H9 (cell line): Measurements from ENCODE around the gene FNDC4. TPM values are rescaled to one million over a fixed set of nuclear protein-coding genes. Genes with fewer than 3 reads are reported as not detected.

ENCODE experiments used
- DNase-seq: peaks from one replicate; pipeline ENCODE4 v3.0.0-alpha.2; 2017
- H2AFZ ChIP-seq: one replicate; pipeline ENCODE4 v1.6.1; 2013; ENCODE audit warnings: mild to moderate bottlenecking, low read length, control low read depth, moderate library complexity
- H2AK5ac ChIP-seq: 2 replicates; pipeline ENCODE4 v1.6.1; 2013; ENCODE audit warnings: low read length, control low read depth, mixed read lengths; ENCODE audit not compliant: insufficient read length
- H2BK120ac ChIP-seq: one replicate; pipeline ENCODE4 v1.6.1; 2013; ENCODE audit warnings: low read depth, mild to moderate bottlenecking, low read length, control low read depth, inconsistent platforms; ENCODE audit not compliant: poor library complexity, severe bottlenecking
- H2BK12ac ChIP-seq: 2 replicates; pipeline ENCODE4 v1.6.1; 2013; ENCODE audit warnings: low read length, control low read depth, mixed read lengths, low read depth; ENCODE audit not compliant: insufficient read length
- H2BK15ac ChIP-seq: 2 replicates; pipeline ENCODE4 v1.6.1; 2013; ENCODE audit warnings: low read depth, low read length, control low read depth
- H2BK20ac ChIP-seq: one replicate; pipeline ENCODE4 v1.6.1; 2013; ENCODE audit warnings: low read depth, mild to moderate bottlenecking, low read length, control low read depth, inconsistent platforms; ENCODE audit not compliant: poor library complexity, severe bottlenecking
- H2BK5ac ChIP-seq: 2 replicates; pipeline ENCODE4 v1.6.1; 2013; ENCODE audit warnings: low read length, control low read depth, mixed read lengths; ENCODE audit not compliant: insufficient read length
- H3K14ac ChIP-seq: 2 replicates; pipeline ENCODE4 v1.6.1; 2013; ENCODE audit warnings: low read length, control low read depth; ENCODE audit not compliant: insufficient read depth
- H3K18ac ChIP-seq: 2 replicates; pipeline ENCODE4 v1.6.1; 2013; ENCODE audit warnings: low read depth, mild to moderate bottlenecking, mixed read lengths, low read length, control low read depth; ENCODE audit not compliant: insufficient read length
- H3K23ac ChIP-seq: 2 replicates; pipeline ENCODE4 v1.6.1; 2013; ENCODE audit warnings: low read length, control low read depth, mixed read lengths, low read depth; ENCODE audit not compliant: insufficient read length
- H3K23me2 ChIP-seq: 2 replicates; pipeline ENCODE4 v1.6.1; 2013; ENCODE audit warnings: low read depth, mild to moderate bottlenecking, mixed read lengths, low read length, control low read depth; ENCODE audit not compliant: insufficient read length, poor library complexity, severe bottlenecking
- H3K27ac ChIP-seq: 2 replicates; pipeline ENCODE4 v1.5.1; 2013; ENCODE audit warnings: low read length, control low read depth, mixed read lengths, low read depth; ENCODE audit not compliant: insufficient read length
- H3K27me3 ChIP-seq: 2 replicates; pipeline ENCODE4 v1.6.1; 2013; ENCODE audit warnings: low read length, control low read depth, inconsistent platforms; ENCODE audit not compliant: insufficient read depth
- H3K4ac ChIP-seq: 2 replicates; pipeline ENCODE4 v1.6.1; 2013; ENCODE audit warnings: low read depth, mild to moderate bottlenecking, control low read depth, inconsistent platforms, low read length, moderate library complexity
- H3K4me1 ChIP-seq: 2 replicates; pipeline ENCODE4 v1.6.1; 2013; ENCODE audit warnings: low read length, control low read depth, inconsistent platforms; ENCODE audit not compliant: insufficient read depth
- H3K4me2 ChIP-seq: 2 replicates; pipeline ENCODE4 v1.6.1; 2013; ENCODE audit warnings: low read length, control low read depth, mixed read lengths; ENCODE audit not compliant: insufficient read length, insufficient read depth
- H3K56ac ChIP-seq: 2 replicates; pipeline ENCODE4 v1.6.1; 2013; ENCODE audit warnings: low read depth, mild to moderate bottlenecking, mixed read lengths, low read length, control low read depth; ENCODE audit not compliant: insufficient read length
- H3K79me1 ChIP-seq: 2 replicates; pipeline ENCODE4 v1.6.1; 2013; ENCODE audit warnings: low read depth, mild to moderate bottlenecking, moderate library complexity, low read length, control low read depth, inconsistent platforms; ENCODE audit not compliant: insufficient read depth, poor library complexity, severe bottlenecking
- H3K79me2 ChIP-seq: 2 replicates; pipeline ENCODE4 v1.6.1; 2013; ENCODE audit warnings: low read length, control low read depth, inconsistent platforms; ENCODE audit not compliant: insufficient read depth
- H3K9ac ChIP-seq: 2 replicates; pipeline ENCODE4 v1.6.1; 2013; ENCODE audit warnings: low read length, control low read depth, mixed read lengths; ENCODE audit not compliant: insufficient read length; ENCODE audit errors: extremely low read depth
- H3K9me3 ChIP-seq: one replicate; pipeline ENCODE4 v1.6.1; 2013; ENCODE audit warnings: low read depth, low read length, inconsistent platforms; ENCODE audit not compliant: control insufficient read depth
- H3T11ph ChIP-seq: one replicate; pipeline ENCODE4 v1.6.1; 2013; ENCODE audit warnings: mild to moderate bottlenecking, low read length, control low read depth, inconsistent platforms
- H4K20me1 ChIP-seq: one replicate; pipeline ENCODE4 v1.6.1; 2013; ENCODE audit not compliant: control insufficient read depth, insufficient read length, insufficient read depth
- H4K5ac ChIP-seq: 2 replicates; pipeline ENCODE4 v1.6.1; 2013; ENCODE audit warnings: low read depth, mild to moderate bottlenecking, mixed read lengths, low read length, control low read depth; ENCODE audit not compliant: insufficient read length
- H4K8ac ChIP-seq: replicated peaks from 2 replicates; pipeline ENCODE4 v1.6.1; 2013; ENCODE audit warnings: low read length, control low read depth, mixed read lengths, low read depth; ENCODE audit not compliant: insufficient read length
- H4K91ac ChIP-seq: 2 replicates; pipeline ENCODE4 v1.6.1; 2013; ENCODE audit warnings: low read depth, mild to moderate bottlenecking, moderate library complexity, mixed read lengths, low read length, control low read depth; ENCODE audit not compliant: insufficient read length
- H3K27ac Mint-ChIP-seq, 3 experiments: 2 replicates in 2 of 3; 3 replicates in 1 of 3; pipeline ENCODE4 v1.8.0; 2020 to 2021; ENCODE audit warnings: mixed read lengths in 3 of 3, mild to moderate bottlenecking in 1 of 3, moderate library complexity in 1 of 3
- H3K27me3 Mint-ChIP-seq: 2 replicates; pipeline ENCODE4 v1.8.0; 2021; ENCODE audit warnings: low read depth, mild to moderate bottlenecking, moderate library complexity, mixed read lengths
- H3K36me3 Mint-ChIP-seq, 3 experiments: 2 replicates in 2 of 3; 3 replicates in 1 of 3; pipeline ENCODE4 v1.8.0; 2020 to 2021; ENCODE audit warnings: low read depth in 3 of 3, mixed read lengths in 3 of 3; ENCODE audit not compliant: insufficient read depth in 1 of 3
- H3K4me1 Mint-ChIP-seq, 2 experiments: 2 replicates each; pipeline ENCODE4 v1.8.0; 2020; ENCODE audit warnings: mixed read lengths in 2 of 2
- H3K4me3 Mint-ChIP-seq, 2 experiments: 2 replicates in 1 of 2; 3 replicates in 1 of 2; pipeline ENCODE4 v1.8.0; 2020 to 2021; ENCODE audit warnings: mild to moderate bottlenecking in 2 of 2, mixed read lengths in 2 of 2, moderate library complexity in 1 of 2
- H3K9me3 Mint-ChIP-seq, 2 experiments: 2 replicates in 1 of 2; 3 replicates in 1 of 2; pipeline ENCODE4 v1.8.0; 2020; ENCODE audit warnings: mild to moderate bottlenecking in 2 of 2, mixed read lengths in 2 of 2, moderate library complexity in 1 of 2
- WGBS: extraction: QIAGEN DNeasy Blood & Tissue Kit; methylation state at CpG from one replicate; pipeline ENCODE4 v1.1.7; 2013; ENCODE audit warnings: missing lambda C conversion rate, low lambda C conversion rate, mixed read lengths; ENCODE audit not compliant: insufficient read length; ENCODE audit errors: extremely low coverage; 5-methylcytosine and 5-hydroxymethylcytosine counted together
- total RNA-seq: library from RNA; stranded (reverse); gene quantifications from 2 replicates; pipeline ENCODE4 v1.2.1, GENCODE V29; 2021
- TF ChIP-seq, protein P1 (sequence below): fragments of 200-600 bp; sonication (generic); conservative IDR thresholded peaks from 3 replicates; pipeline ENCODE4 v1.8.0; 2021; ENCODE audit warnings: antibody characterized with exemption, mild to moderate bottlenecking

FNDC4 gene
- total RNA-seq, 1 experiment from 2014 or later: 21.5 TPM

GRCh38 chr2:27498975-27499374 is 4.0 kb upstream of the FNDC4 start:
- H2BK5ac ChIP-seq: no peak overlapping the region
- no peak overlapping the region for H3T11ph ChIP-seq
- H3K79me1 ChIP-seq: no peaks in the 10 kb centered on the region
- no peak overlapping the region for H4K5ac ChIP-seq
- no CpG with 5 or more reads among the region's 3 CpGs for WGBS
- no peak overlapping the region for H4K8ac ChIP-seq
- H3K4ac ChIP-seq: no peak overlapping the region
- no peak overlapping the region for H3K18ac ChIP-seq
- no peaks in the 10 kb centered on the region for H3K9me3 Mint-ChIP-seq
- no peak overlapping the region for H4K91ac ChIP-seq
- no peak overlapping the region for H2BK120ac ChIP-seq
- H3K79me2 ChIP-seq: no peaks in the 10 kb centered on the region
- H3K4me3 Mint-ChIP-seq: no peak overlapping the region
- no peaks in the 10 kb centered on the region; a peak in 1 of 7 replicates for H3K36me3 Mint-ChIP-seq
- H3K4me2 ChIP-seq: no peak overlapping the region
- no peaks in the 10 kb centered on the region for H3K9me3 ChIP-seq
- H3K27ac Mint-ChIP-seq: no peak overlapping the region
- no peaks in the 10 kb centered on the region; the same call in 1 of the 2 replicates for H3K27me3 ChIP-seq
- no peaks in the 10 kb centered on the region for H4K20me1 ChIP-seq
- TF ChIP-seq, protein P1, sequence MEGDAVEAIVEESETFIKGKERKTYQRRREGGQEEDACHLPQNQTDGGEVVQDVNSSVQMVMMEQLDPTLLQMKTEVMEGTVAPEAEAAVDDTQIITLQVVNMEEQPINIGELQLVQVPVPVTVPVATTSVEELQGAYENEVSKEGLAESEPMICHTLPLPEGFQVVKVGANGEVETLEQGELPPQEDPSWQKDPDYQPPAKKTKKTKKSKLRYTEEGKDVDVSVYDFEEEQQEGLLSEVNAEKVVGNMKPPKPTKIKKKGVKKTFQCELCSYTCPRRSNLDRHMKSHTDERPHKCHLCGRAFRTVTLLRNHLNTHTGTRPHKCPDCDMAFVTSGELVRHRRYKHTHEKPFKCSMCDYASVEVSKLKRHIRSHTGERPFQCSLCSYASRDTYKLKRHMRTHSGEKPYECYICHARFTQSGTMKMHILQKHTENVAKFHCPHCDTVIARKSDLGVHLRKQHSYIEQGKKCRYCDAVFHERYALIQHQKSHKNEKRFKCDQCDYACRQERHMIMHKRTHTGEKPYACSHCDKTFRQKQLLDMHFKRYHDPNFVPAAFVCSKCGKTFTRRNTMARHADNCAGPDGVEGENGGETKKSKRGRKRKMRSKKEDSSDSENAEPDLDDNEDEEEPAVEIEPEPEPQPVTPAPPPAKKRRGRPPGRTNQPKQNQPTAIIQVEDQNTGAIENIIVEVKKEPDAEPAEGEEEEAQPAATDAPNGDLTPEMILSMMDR: no peak
- H2AK5ac ChIP-seq: no peak overlapping the region
- peaks cover 24 to 26% of the 10 kb centered on the region in 2 experiments for H3K4me1 Mint-ChIP-seq
- no peak overlapping the region for H3K9ac ChIP-seq
- H3K14ac ChIP-seq: no peak overlapping the region
- DNase-seq: no peak
- H3K27me3 Mint-ChIP-seq: peaks cover 40% of the 10 kb centered on the region
- no peak overlapping the region for H3K23ac ChIP-seq
- H2BK20ac ChIP-seq: no peak overlapping the region
- no peak overlapping the region for H3K56ac ChIP-seq
- no peak overlapping the region for H2BK12ac ChIP-seq
- no peak overlapping the region for H3K27ac ChIP-seq
- H2BK15ac ChIP-seq: no peak overlapping the region
- H2AFZ ChIP-seq: no peak overlapping the region
- H3K23me2 ChIP-seq: peaks cover 5% of the 10 kb centered on the region
- no peaks in the 10 kb centered on the region; the same call in 1 of the 2 replicates for H3K4me1 ChIP-seq
